Neural cell (in vitro differentiated cells): ENCODE measurements around the gene SIVA1. TPM values are rescaled to one million over a fixed set of nuclear protein-coding genes. Genes with fewer than 3 reads are reported as not detected.

Experiments used
- H2AFZ ChIP-seq: fragments of 200-600, 300-800 bp; sonication (generic), shearing (Covaris generic); 2 replicates; pipeline ENCODE4 v1.6.0; 2014; ENCODE audit warnings: low read depth, mild to moderate bottlenecking, antibody characterized with exemption, low read length, moderate library complexity
- H3F3A ChIP-seq: fragments of 200-600 bp; shearing (Covaris generic); 2 replicates; pipeline ENCODE4 v1.6.1; 2016; ENCODE audit warnings: mild to moderate bottlenecking, moderate library complexity, mixed read lengths, antibody characterized with exemption, low read length; ENCODE audit not compliant: insufficient read depth, poor library complexity, severe bottlenecking
- H3K27ac ChIP-seq: fragments of 200-600, 300-800 bp; sonication (generic), shearing (Covaris generic); 2 replicates; pipeline ENCODE4 v1.5.1; 2014; ENCODE audit warnings: mild to moderate bottlenecking, low read length, moderate library complexity
- H3K27me3 ChIP-seq: fragments of 300-800, 200-600 bp; sonication (generic), shearing (Covaris generic); 2 replicates; pipeline ENCODE4 v1.6.0; 2014; ENCODE audit warnings: mild to moderate bottlenecking, low read depth, low read length, moderate library complexity; ENCODE audit not compliant: insufficient read depth
- H3K36me3 ChIP-seq: fragments of 300-800, 200-600 bp; sonication (generic), shearing (Covaris generic); 2 replicates; pipeline ENCODE4 v1.5.1; 2014; ENCODE audit warnings: mild to moderate bottlenecking, antibody characterized with exemption, low read length, moderate library complexity; ENCODE audit not compliant: insufficient read depth
- H3K4me2 ChIP-seq: fragments of 300-800, 200-600 bp; sonication (generic), shearing (Covaris generic); 2 replicates; pipeline ENCODE4 v1.6.0; 2014; ENCODE audit warnings: mild to moderate bottlenecking, low read length
- H3K4me3 ChIP-seq: fragments of 300-800, 200-600 bp; sonication (generic), shearing (Covaris generic); 2 replicates; pipeline ENCODE4 v1.5.1; 2014; ENCODE audit warnings: mild to moderate bottlenecking, low read length, moderate library complexity
- H3K79me2 ChIP-seq: fragments of 200-600 bp; shearing (Covaris generic); replicated peaks from 2 replicates; pipeline ENCODE4 v1.6.0; 2014; ENCODE audit warnings: mild to moderate bottlenecking, low read length, moderate library complexity; ENCODE audit not compliant: insufficient read depth
- H3K9ac ChIP-seq: fragments of 300-800, 200-600 bp; sonication (generic), shearing (Covaris generic); 2 replicates; pipeline ENCODE4 v1.6.1; 2016; ENCODE audit warnings: mild to moderate bottlenecking, low read length, mixed read lengths
- H3K9me2 ChIP-seq: fragments of 200-600 bp; shearing (Covaris generic); 2 replicates; pipeline ENCODE4 v1.6.1; 2016; ENCODE audit warnings: mild to moderate bottlenecking, low read length, mixed read lengths; ENCODE audit not compliant: insufficient read depth
- H3K9me3 ChIP-seq: fragments of 200-600, 300-800 bp; sonication (generic), shearing (Covaris generic); 2 replicates; pipeline ENCODE4 v1.6.1; 2016; ENCODE audit warnings: mild to moderate bottlenecking, mixed run types, low read length, moderate library complexity, mixed read lengths
- H4K20me1 ChIP-seq: fragments of 200-600 bp; shearing (Covaris generic); 2 replicates; pipeline ENCODE4 v1.6.1; 2016; ENCODE audit warnings: mild to moderate bottlenecking, mixed run types; ENCODE audit not compliant: insufficient read depth
- EP300 ChIP-seq: fragments of 450-650 bp; conservative IDR thresholded peaks from 2 replicates; pipeline ENCODE4 v1.6.1; 2014; ENCODE audit warnings: antibody characterized with exemption, mild to moderate bottlenecking, moderate library complexity; ENCODE audit not compliant: poor library complexity, severe bottlenecking
- EZH2 ChIP-seq: fragments of 200-600, 300-800 bp; shearing (Covaris generic), sonication (generic); IDR thresholded peaks from 2 replicates; pipeline ENCODE4 v1.6.1; 2014; ENCODE audit warnings: antibody characterized with exemption, low read length, borderline replicate concordance, mild to moderate bottlenecking; ENCODE audit not compliant: insufficient read depth, poor library complexity, severe bottlenecking
- MXI1 ChIP-seq: fragments of 450-650 bp; conservative IDR thresholded peaks from 2 replicates; pipeline ENCODE4 v1.6.1; 2014; ENCODE audit warnings: antibody characterized with exemption, mild to moderate bottlenecking; ENCODE audit not compliant: poor library complexity, severe bottlenecking
- POLR2AphosphoS5 ChIP-seq: IDR thresholded peaks from 2 replicates; pipeline ENCODE4 v1.6.1; 2012
- RAD21 ChIP-seq: fragments of 450-650 bp; conservative IDR thresholded peaks from 2 replicates; pipeline ENCODE4 v1.6.1; 2014; ENCODE audit warnings: antibody characterized with exemption, mild to moderate bottlenecking, moderate library complexity
- SMC3 ChIP-seq: fragments of 450-650 bp; conservative IDR thresholded peaks from 2 replicates; pipeline ENCODE4 v1.6.1; 2014; ENCODE audit warnings: antibody characterized with exemption, mild to moderate bottlenecking, moderate library complexity; ENCODE audit not compliant: poor library complexity
- TAF1 ChIP-seq: IDR thresholded peaks from 2 replicates; pipeline ENCODE4 v1.6.1; 2012; ENCODE audit warnings: low read depth
- polyA plus RNA-seq: library from polyadenylated mRNA; depleted of rRNA; stranded (reverse); fragments of >200 nt; gene quantifications from 2 replicates; pipeline ENCODE4 v1.2.3, GENCODE V29; 2014
- TF ChIP-seq, protein P1 (sequence below): IDR thresholded peaks from 2 replicates; pipeline ENCODE4 v1.6.1; 2012; ENCODE audit warnings: borderline replicate concordance
- TF ChIP-seq, protein P2 (sequence below): fragments of 450-650 bp; IDR thresholded peaks from 2 replicates; pipeline ENCODE4 v1.5.1; 2014; ENCODE audit warnings: antibody characterized with exemption, mild to moderate bottlenecking, moderate library complexity; ENCODE audit not compliant: poor library complexity, severe bottlenecking

The SIVA1 gene
- polyA plus RNA-seq, 1 donor from 2014 or later: 180 TPM

DNA sequence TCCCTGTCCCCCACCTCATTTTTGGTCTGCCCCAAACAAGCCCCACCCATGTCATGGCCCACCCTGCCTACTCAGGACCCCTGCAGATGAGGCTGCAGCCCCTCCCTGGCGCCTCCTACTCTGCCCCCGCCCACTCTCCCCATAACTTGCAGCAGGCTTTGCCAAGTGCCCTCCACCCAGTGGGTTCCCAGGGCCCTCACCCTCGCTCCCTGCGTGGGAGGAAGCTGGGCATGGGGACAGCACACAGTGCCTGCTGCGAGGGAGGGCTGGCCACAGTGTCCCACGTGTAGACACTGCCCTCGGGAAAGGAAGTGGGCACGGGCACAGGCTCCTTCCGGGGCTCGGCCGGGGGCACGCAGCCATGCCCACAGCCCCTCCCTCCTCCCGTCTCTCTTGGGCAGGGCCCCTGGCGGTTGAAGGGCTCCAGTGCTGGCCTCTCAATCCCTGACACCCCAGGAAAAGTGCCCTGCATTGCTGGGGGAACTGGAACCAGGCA is 33.2 kb downstream of the SIVA1 start:
- H3K4me3 ChIP-seq: no peak overlapping the region
- no peaks in the 10 kb centered on the region for H3F3A ChIP-seq
- TF ChIP-seq EZH2 (no peak), EP300 (no peak), TAF1 (no peak)
- TF ChIP-seq, protein P1, sequence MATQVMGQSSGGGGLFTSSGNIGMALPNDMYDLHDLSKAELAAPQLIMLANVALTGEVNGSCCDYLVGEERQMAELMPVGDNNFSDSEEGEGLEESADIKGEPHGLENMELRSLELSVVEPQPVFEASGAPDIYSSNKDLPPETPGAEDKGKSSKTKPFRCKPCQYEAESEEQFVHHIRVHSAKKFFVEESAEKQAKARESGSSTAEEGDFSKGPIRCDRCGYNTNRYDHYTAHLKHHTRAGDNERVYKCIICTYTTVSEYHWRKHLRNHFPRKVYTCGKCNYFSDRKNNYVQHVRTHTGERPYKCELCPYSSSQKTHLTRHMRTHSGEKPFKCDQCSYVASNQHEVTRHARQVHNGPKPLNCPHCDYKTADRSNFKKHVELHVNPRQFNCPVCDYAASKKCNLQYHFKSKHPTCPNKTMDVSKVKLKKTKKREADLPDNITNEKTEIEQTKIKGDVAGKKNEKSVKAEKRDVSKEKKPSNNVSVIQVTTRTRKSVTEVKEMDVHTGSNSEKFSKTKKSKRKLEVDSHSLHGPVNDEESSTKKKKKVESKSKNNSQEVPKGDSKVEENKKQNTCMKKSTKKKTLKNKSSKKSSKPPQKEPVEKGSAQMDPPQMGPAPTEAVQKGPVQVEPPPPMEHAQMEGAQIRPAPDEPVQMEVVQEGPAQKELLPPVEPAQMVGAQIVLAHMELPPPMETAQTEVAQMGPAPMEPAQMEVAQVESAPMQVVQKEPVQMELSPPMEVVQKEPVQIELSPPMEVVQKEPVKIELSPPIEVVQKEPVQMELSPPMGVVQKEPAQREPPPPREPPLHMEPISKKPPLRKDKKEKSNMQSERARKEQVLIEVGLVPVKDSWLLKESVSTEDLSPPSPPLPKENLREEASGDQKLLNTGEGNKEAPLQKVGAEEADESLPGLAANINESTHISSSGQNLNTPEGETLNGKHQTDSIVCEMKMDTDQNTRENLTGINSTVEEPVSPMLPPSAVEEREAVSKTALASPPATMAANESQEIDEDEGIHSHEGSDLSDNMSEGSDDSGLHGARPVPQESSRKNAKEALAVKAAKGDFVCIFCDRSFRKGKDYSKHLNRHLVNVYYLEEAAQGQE: no peak
- H3K9ac ChIP-seq: no peak overlapping the region
- no peak overlapping the region for H2AFZ ChIP-seq
- H3K27ac ChIP-seq: no peak overlapping the region
- H3K36me3 ChIP-seq: no peaks in the 10 kb centered on the region
- no peaks in the 10 kb centered on the region for H3K9me3 ChIP-seq
- no peaks in the 10 kb centered on the region for H4K20me1 ChIP-seq
- H3K79me2 ChIP-seq: no peaks in the 10 kb centered on the region
- H3K9me2 ChIP-seq: no peaks in the 10 kb centered on the region
- H3K27me3 ChIP-seq: no peaks in the 10 kb centered on the region
- H3K4me2 ChIP-seq: no peak overlapping the region

DNA sequence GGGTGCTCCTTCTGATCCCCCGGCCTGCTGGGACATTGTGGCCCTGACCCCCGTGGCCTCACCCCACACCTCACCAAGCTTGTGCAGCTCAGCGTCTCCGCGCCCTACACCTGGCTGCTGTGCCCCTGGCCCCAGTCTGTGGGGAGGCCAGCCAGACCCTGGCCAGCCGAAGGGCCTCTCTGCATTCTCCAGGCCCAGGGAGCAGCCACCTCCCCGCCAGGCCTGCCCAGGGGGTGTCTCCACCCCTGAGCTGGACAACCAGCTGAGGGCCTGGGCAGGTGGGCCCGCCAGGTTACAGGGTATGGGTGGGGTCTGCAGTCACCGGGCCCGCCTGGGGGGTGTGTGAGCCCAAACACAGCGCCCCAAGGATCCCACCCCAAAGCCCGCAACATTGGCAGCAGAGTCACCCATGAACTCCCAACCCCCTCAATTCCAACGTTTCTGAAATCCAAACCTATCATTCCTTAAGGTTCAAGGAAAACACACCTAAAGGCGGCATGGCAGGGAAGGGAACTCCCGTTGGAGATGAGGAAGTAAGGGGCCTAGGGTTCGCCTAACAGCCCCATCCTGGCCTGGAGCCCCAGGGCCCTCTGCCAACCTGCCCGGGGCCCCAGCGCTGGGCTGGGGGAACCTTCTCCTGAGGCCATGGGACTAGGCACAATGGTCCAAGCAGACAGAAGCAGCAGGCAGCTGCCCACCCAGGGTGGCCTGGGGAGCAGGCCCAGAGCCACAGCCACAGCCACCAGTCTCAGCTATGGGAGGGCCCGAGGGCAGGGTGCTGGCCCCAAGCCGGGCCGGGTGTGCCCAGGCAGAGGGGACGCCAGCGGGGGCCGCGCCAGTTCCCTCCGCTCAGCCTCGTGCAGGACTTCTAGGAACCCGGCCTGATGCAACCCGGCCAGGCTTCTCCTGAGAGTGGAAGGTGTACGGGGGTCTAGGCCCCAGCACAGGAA is 34.1 kb downstream of the SIVA1 start:
- H3K4me3 ChIP-seq: no peak overlapping the region
- H3K9me2 ChIP-seq: no peaks in the 10 kb centered on the region
- H2AFZ ChIP-seq: no peak overlapping the region
- no peak overlapping the region for H3K27ac ChIP-seq
- H4K20me1 ChIP-seq: no peaks in the 10 kb centered on the region
- TF ChIP-seq, protein P2, sequence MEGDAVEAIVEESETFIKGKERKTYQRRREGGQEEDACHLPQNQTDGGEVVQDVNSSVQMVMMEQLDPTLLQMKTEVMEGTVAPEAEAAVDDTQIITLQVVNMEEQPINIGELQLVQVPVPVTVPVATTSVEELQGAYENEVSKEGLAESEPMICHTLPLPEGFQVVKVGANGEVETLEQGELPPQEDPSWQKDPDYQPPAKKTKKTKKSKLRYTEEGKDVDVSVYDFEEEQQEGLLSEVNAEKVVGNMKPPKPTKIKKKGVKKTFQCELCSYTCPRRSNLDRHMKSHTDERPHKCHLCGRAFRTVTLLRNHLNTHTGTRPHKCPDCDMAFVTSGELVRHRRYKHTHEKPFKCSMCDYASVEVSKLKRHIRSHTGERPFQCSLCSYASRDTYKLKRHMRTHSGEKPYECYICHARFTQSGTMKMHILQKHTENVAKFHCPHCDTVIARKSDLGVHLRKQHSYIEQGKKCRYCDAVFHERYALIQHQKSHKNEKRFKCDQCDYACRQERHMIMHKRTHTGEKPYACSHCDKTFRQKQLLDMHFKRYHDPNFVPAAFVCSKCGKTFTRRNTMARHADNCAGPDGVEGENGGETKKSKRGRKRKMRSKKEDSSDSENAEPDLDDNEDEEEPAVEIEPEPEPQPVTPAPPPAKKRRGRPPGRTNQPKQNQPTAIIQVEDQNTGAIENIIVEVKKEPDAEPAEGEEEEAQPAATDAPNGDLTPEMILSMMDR: no peak
- TF ChIP-seq EZH2 (no peak), MXI1 (no peak), TAF1 (no peak), RAD21 (no peak), POLR2AphosphoS5 (no peak), SMC3 (no peak), EP300 (no peak)
- TF ChIP-seq, protein P1: no peak
- H3K79me2 ChIP-seq: no peaks in the 10 kb centered on the region
- H3K36me3 ChIP-seq: no peaks in the 10 kb centered on the region
- no peaks in the 10 kb centered on the region for H3K9me3 ChIP-seq
- no peak overlapping the region for H3K9ac ChIP-seq
- H3K4me2 ChIP-seq: no peak overlapping the region
- H3K27me3 ChIP-seq: no peaks in the 10 kb centered on the region
- no peaks in the 10 kb centered on the region for H3F3A ChIP-seq
